GM12892 (cell line): ENCODE data around the gene TYW1.
"Not testable (repeated sequence)": the region's sequence is repeated elsewhere in the genome, so short reads cannot be mapped to it uniquely, and the experiment has no call there.

Source experiments
- POLR2A ChIP-seq: IDR thresholded peaks from 2 replicates; pipeline ENCODE4 v1.6.1; 2011; ENCODE audit warnings: low read depth, low read length, control low read depth
- POLR2AphosphoS5 ChIP-seq: IDR thresholded peaks from 2 replicates; pipeline ENCODE4 v1.6.1; 2011; ENCODE audit warnings: low read depth, low read length, control low read depth

DNA sequence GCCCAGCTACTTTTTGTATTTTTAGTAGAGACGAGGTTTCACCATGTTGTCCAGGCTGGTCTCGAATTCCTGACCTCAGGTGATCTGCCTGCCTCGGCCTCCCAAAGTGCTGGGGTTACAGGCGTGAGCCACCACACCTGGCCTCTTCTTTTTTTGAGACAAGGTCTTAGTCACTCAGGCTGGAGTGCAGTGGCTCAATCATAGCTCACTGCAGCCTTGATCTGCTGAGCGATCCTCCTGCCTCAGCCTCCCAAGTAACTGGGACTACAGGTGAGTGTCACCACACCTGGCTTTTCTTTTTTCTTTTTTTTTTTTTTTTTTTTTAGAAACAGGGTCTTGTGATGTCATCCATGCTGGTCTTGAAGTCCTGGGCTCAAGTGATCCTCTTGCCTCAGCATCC lies 27.6 kb upstream of the TYW1 start:
- TF ChIP-seq POLR2A, POLR2AphosphoS5: not testable (repeated sequence)
